GM12872 (cell line): ENCODE measurements around the gene PCARE.

Source experiments
- TF ChIP-seq, protein P1 (sequence below): IDR thresholded peaks from 3 replicates; pipeline ENCODE4 v1.5.1; 2011; ENCODE audit warnings: low read depth, mild to moderate bottlenecking, low read length, moderate library complexity; ENCODE audit not compliant: insufficient read depth

The PCARE gene

DNA sequence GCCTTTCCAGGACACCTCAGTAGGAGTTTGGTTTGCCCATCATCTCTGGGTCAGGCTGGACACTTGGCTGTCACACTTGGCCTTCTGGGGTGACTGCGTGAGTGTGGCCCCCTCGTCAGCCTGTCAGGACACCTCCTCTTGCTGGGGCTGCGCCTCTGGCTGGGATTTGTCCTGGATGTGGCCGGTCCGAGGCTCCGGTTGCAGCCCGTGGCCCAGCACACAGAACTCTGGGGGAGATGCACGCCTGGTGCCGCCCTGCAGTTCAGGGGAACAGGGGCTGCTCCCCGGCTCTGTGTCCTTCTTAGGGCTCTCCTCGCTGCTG, 9.6 kb downstream of the PCARE start:
- TF ChIP-seq, protein P1, sequence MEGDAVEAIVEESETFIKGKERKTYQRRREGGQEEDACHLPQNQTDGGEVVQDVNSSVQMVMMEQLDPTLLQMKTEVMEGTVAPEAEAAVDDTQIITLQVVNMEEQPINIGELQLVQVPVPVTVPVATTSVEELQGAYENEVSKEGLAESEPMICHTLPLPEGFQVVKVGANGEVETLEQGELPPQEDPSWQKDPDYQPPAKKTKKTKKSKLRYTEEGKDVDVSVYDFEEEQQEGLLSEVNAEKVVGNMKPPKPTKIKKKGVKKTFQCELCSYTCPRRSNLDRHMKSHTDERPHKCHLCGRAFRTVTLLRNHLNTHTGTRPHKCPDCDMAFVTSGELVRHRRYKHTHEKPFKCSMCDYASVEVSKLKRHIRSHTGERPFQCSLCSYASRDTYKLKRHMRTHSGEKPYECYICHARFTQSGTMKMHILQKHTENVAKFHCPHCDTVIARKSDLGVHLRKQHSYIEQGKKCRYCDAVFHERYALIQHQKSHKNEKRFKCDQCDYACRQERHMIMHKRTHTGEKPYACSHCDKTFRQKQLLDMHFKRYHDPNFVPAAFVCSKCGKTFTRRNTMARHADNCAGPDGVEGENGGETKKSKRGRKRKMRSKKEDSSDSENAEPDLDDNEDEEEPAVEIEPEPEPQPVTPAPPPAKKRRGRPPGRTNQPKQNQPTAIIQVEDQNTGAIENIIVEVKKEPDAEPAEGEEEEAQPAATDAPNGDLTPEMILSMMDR: no peak

DNA sequence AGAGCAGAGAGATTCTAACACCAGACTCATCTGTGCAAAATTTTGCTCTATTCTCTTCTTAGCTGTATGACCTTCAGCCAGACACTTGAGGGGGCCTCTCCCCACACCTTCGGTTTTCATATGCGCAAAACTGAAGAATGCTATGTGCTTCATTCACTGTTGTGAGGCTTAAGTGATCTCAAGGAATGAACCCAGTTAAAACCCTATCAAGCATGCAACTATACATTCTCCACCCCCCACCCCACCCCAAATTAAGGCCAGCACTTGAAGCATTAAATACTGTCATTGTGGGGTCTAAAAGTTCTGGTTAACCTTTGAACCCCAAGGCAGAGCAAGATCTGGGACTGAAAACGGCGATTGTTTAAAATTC, 10.0 kb downstream of the PCARE start:
- TF ChIP-seq, protein P1: no peak

DNA sequence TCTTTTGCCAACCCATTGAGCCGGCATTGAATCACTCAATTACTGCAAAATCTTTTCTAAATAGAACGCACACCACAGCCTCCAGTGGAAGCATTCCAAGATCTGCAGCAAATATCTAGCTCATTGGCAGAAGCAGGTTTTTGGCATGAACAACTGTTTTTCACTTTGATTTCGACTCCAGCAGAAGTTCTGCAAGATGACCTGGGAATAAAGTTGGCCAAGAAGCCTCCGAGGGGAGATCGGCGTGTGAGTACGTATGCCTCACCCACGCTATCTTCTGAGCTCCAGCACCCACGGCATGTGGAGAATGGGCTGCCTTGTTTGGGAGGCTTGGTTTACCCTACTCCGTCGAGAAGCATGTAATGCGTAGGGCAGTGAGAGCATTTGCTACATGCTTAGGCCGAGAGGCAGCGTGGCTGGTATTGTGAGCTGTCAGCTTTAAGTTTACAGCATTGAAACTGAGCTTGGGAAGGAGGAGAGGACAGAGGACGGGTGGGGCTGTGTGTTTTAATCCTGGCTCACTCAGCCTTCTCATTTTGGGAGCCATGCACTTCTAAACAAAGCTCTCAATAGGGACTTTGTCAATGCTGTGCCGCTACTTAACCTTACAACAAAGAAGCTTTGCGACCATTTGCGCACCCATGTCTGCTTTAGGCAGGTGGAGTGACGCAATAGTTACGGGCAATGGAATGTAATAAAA, 10.5 kb downstream of the PCARE start:
- TF ChIP-seq, protein P1: no peak

GRCh38 chr2:29063056-29063455, 11.3 kb downstream of the PCARE start:
- TF ChIP-seq, protein P1: no peak

DNA sequence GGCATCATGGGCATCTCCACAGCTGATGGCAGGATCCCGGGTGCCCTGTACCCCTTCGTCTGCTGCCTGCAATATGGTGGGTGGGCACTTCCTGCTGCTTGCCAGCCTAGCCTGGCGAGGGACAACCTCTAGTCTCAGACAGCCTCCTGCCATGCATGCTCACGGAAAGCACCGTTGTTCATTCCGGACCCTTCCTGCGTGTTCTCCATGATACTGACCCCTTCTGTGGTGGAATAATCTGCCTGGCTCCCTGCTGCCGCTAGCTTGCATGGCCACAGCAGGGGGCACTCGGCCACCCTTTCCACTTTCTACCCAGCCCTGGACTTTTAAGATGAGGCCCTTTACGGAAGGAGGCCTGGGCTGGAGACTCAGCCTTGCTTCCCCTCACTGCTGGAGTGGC, 12.0 kb downstream of the PCARE start:
- TF ChIP-seq, protein P1: no peak

GRCh38 chr2:29061616-29062015, 12.7 kb downstream of the PCARE start:
- TF ChIP-seq, protein P1: no peak

DNA sequence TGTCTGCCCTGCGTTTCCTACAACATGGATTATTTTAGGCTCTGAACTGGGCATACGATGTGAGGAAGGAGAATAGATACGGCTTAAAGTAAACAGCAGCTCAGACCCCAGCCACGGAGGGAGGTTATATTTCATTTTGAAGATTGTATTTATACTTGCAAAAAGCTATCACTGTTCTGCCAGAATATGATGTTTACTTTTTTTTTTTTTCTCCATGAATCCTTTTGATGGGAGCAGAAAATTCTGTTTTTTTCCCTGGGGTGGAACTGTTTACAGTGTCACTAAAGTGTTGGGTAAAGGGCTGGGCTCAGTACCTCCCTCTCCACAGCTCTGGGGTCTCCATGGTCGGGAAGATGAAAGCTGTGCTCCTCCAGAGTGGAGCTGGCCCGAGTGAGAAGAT, 13.1 kb downstream of the PCARE start:
- TF ChIP-seq, protein P1: no peak
